Osteoblast (primary cell): Measurements from ENCODE around the gene CELA3B. TPM values are rescaled to one million over a fixed set of nuclear protein-coding genes. Genes with fewer than 3 reads are reported as not detected.
"Not testable (repeated sequence)": the region's sequence is repeated elsewhere in the genome, so short reads cannot be mapped to it uniquely, and the experiment has no call there.

ENCODE experiments used
- DNase-seq: peaks from one replicate; pipeline ENCODE4 v3.0.0; 2011; ENCODE audit warnings: low spot score, mixed read lengths; ENCODE audit not compliant: insufficient read length; ENCODE audit errors: missing footprints
- H2AFZ ChIP-seq: 2 replicates; pipeline ENCODE4 v1.6.0; 2011; ENCODE audit warnings: mild to moderate bottlenecking, low read length
- H3K27ac ChIP-seq: 2 replicates; pipeline ENCODE4 v1.5.1; 2011; ENCODE audit warnings: mild to moderate bottlenecking, low read depth, low read length, moderate library complexity
- H3K27me3 ChIP-seq: 2 replicates; pipeline ENCODE4 v1.6.0; 2012; ENCODE audit warnings: mild to moderate bottlenecking, control low read depth, inconsistent platforms, low read length, moderate library complexity; ENCODE audit not compliant: insufficient read depth
- H3K36me3 ChIP-seq: 2 replicates; pipeline ENCODE4 v1.5.1; 2011; ENCODE audit warnings: mild to moderate bottlenecking, low read length, control low read depth, moderate library complexity; ENCODE audit not compliant: insufficient read depth
- H3K4me1 ChIP-seq: 2 replicates; pipeline ENCODE4 v1.5.1; 2011; ENCODE audit warnings: mild to moderate bottlenecking, low read length, control low read depth, moderate library complexity; ENCODE audit not compliant: insufficient read depth
- H3K4me2 ChIP-seq: 2 replicates; pipeline ENCODE4 v1.6.0; 2011; ENCODE audit warnings: mild to moderate bottlenecking, low read length; ENCODE audit not compliant: insufficient read depth
- H3K4me3 ChIP-seq: fragments of 200-600 bp; sonication (generic); 3 replicates; pipeline ENCODE4 v1.5.1; 2012; ENCODE audit warnings: mild to moderate bottlenecking, low read length, inconsistent platforms; ENCODE audit not compliant: insufficient read depth
- H3K79me2 ChIP-seq: 2 replicates; pipeline ENCODE4 v1.6.0; 2012; ENCODE audit warnings: mild to moderate bottlenecking, low read length, control low read depth, inconsistent platforms; ENCODE audit not compliant: insufficient read depth
- H3K9me3 ChIP-seq: 2 replicates; pipeline ENCODE4 v1.5.1; 2011; ENCODE audit warnings: low read depth, low read length, control low read depth
- H4K20me1 ChIP-seq: 2 replicates; pipeline ENCODE4 v1.6.0; 2012; ENCODE audit warnings: mild to moderate bottlenecking, low read length, control low read depth; ENCODE audit not compliant: insufficient read depth
- total RNA-seq: library from RNA; depleted of rRNA; stranded (reverse); fragments of >200 nt; gene quantifications from 2 replicates; pipeline ENCODE4 v1.2.3, GENCODE V29; 2012
- TF ChIP-seq, protein P1 (sequence below): IDR thresholded peaks from 2 replicates; pipeline ENCODE4 v1.5.1; 2011; ENCODE audit warnings: mild to moderate bottlenecking, low read depth, low read length, moderate library complexity; ENCODE audit errors: extremely low read depth

The CELA3B gene
- total RNA-seq, 1 donor: not detected

DNA sequence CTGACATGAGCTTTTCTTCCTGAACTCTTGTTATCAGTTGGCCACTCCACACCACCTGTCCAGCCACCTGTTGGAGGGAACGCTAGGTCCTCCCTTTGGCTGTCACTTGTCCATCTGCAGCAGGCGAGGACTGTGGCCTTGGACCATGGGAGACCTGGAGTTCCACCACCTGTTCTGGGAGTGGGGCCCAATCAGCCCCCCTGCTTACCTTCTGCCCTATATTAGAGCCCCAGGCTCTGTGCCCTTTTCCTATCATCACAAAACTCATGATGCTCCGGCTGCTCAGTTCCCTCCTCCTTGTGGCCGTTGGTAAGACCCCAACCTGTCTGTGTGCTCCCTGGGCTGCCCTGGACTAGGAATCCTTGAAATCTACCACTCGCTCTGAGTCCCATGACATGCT, 24.6 kb downstream of the CELA3B start, which contains the start of gene CELA3A:
TSS of gene CELA3A (plus strand) at position 249 of the 400 bp plus-strand sequence. CDS start at position 267, 18 bp downstream.
- H3K27ac ChIP-seq: no peak within 1 kb of the TSS
- no peaks in the 10 kb centered on the region for H3K27me3 ChIP-seq
- no peak within 1 kb of the TSS for H2AFZ ChIP-seq
- no peaks in the 10 kb centered on the region for H3K4me1 ChIP-seq
- no peaks in the 10 kb centered on the region for H3K9me3 ChIP-seq
- no peaks in the 10 kb centered on the region for H3K79me2 ChIP-seq
- TF ChIP-seq, protein P1, sequence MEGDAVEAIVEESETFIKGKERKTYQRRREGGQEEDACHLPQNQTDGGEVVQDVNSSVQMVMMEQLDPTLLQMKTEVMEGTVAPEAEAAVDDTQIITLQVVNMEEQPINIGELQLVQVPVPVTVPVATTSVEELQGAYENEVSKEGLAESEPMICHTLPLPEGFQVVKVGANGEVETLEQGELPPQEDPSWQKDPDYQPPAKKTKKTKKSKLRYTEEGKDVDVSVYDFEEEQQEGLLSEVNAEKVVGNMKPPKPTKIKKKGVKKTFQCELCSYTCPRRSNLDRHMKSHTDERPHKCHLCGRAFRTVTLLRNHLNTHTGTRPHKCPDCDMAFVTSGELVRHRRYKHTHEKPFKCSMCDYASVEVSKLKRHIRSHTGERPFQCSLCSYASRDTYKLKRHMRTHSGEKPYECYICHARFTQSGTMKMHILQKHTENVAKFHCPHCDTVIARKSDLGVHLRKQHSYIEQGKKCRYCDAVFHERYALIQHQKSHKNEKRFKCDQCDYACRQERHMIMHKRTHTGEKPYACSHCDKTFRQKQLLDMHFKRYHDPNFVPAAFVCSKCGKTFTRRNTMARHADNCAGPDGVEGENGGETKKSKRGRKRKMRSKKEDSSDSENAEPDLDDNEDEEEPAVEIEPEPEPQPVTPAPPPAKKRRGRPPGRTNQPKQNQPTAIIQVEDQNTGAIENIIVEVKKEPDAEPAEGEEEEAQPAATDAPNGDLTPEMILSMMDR: no peak
- no peaks in the 10 kb centered on the region for H3K36me3 ChIP-seq
- H3K4me3 ChIP-seq: no peak within 1 kb of the TSS
- H3K4me2 ChIP-seq: no peak within 1 kb of the TSS
- no peaks in the 10 kb centered on the region for H4K20me1 ChIP-seq
- no peak for DNase-seq

DNA sequence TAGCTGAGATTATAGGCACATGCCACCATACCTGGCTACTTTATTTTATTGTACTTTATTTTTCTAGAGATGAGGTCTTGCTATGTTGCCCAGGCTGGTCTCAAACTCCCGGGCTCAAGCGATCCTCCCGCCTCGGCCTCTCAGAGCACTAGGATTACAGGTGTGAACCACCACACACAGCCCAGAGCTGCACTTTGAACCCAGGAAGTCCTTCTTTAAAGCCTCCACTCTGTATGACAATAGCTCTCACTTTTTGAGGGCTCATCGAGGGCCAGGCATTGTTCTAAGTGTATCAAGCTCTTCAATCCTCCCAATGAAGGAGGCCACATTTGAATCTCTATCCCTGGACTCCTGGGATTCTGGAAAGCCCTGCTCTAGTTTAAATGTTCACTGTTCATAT, 25.6 kb downstream of the CELA3B start:
- not testable (repeated sequence) for DNase-seq, H3K4me2 ChIP-seq, H3K27ac ChIP-seq, H3K9me3 ChIP-seq, H4K20me1 ChIP-seq, H3K4me3 ChIP-seq, H3K36me3 ChIP-seq, H3K27me3 ChIP-seq, H3K79me2 ChIP-seq, H3K4me1 ChIP-seq, H2AFZ ChIP-seq

DNA sequence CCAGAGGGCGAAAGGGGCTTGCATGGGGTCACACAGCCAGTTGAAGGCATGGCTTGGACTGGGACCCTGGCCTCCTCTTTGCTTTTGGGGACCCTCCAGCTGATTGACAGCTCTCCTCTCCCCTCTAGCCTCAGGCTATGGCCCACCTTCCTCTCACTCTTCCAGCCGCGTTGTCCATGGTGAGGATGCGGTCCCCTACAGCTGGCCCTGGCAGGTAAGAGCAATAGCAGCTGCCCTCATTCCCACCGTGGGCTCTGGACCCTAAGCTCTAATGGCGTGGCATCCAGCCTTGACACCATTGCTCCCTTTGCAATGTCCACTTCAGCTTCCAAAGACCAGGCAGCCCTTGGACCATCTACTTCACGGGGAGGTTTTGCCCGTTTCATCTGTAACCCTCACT, 26.1 kb downstream of the CELA3B start:
- not testable (repeated sequence) for DNase-seq, H3K4me1 ChIP-seq, H3K27ac ChIP-seq, H3K9me3 ChIP-seq, H2AFZ ChIP-seq, H3K4me3 ChIP-seq, H4K20me1 ChIP-seq, H3K4me2 ChIP-seq, H3K79me2 ChIP-seq, H3K36me3 ChIP-seq, H3K27me3 ChIP-seq

DNA sequence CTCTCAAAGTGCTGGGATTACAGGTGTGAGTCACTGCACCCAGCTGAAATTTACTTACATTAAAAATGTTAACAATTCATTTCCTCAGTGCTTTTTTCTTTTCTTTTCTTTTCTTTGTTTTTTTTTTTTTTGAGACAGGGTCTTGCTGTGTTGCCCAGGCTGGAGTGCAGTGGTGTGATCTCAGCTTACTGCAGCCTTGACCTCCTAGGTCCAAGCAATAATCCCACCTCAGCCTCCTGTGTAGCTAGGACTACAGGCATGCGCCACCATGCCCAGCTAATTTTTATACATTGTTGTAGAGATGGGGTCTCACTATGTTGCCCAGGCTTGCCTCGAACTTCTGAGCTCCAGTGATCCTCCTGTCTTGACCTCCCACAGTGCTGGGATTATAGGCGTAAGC, 27.1 kb downstream of the CELA3B start:
- H3K9me3 ChIP-seq, H3K27me3 ChIP-seq, H3K4me3 ChIP-seq, H3K4me1 ChIP-seq, H3K27ac ChIP-seq, H2AFZ ChIP-seq, H3K4me2 ChIP-seq, H4K20me1 ChIP-seq, H3K36me3 ChIP-seq, DNase-seq, H3K79me2 ChIP-seq: not testable (repeated sequence)

DNA sequence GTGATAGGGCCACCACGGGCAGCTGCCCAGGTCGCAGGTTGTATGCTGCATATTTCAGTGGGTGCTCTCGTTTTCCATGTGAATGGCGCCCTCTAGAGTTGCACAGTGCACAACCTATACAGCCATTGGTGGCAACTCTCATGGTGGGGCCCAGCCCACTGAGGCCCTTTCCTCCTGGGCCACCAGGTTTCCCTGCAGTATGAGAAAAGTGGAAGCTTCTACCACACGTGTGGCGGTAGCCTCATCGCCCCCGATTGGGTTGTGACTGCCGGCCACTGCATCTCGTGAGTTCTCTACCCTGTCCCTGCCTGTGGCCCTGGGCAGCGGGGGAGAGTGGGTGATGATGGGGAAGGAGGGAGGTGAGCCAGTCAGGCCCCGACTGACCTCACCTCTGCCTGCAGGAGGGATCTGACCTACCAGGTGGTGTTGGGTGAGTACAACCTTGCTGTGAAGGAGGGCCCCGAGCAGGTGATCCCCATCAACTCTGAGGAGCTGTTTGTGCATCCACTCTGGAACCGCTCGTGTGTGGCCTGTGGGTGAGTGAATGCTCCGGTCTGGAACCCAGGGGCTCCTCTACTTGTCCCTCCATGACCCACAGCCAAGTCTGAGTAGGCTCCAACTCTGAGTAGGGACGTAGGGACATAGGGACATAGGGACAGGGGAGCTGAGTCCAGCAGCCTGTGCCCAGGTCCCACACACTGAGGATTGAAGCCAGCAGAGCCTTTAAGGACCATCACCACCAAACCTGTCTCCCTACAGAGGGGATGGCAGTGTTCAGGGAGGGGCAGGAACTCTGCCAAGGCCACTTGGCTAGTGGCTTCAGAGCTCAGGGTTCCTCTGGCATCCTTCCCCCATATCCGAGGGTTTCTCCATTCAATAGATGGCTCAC, 28.7 kb downstream of the CELA3B start:
- H3K36me3 ChIP-seq, DNase-seq: not testable (repeated sequence)
- TF ChIP-seq, protein P1: peak; percentile 40

DNA sequence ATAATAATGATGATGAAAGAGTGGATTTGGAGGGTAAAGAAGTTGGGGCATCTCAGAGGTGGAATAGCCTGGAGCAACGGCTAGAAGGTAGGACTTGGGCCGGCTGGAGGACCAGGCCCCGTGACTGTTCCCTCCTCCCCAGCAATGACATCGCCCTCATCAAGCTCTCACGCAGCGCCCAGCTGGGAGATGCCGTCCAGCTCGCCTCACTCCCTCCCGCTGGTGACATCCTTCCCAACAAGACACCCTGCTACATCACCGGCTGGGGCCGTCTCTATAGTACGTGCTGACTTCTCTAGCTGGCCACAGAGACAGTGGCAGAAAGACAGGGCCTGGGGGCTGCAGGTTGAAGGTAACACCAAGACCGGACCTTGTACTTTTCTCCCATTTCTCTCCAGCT, 29.9 kb downstream of the CELA3B start:
- H3K4me3 ChIP-seq, H3K4me1 ChIP-seq, H4K20me1 ChIP-seq: not testable (repeated sequence)

More for the DNA sequence above, 28.7 kb downstream of the CELA3B start:
- not testable (repeated sequence) for H2AFZ ChIP-seq, H3K27me3 ChIP-seq, H3K27ac ChIP-seq, H3K4me2 ChIP-seq, H3K4me1 ChIP-seq, H3K9me3 ChIP-seq, H3K79me2 ChIP-seq, H3K4me3 ChIP-seq, H4K20me1 ChIP-seq

DNA sequence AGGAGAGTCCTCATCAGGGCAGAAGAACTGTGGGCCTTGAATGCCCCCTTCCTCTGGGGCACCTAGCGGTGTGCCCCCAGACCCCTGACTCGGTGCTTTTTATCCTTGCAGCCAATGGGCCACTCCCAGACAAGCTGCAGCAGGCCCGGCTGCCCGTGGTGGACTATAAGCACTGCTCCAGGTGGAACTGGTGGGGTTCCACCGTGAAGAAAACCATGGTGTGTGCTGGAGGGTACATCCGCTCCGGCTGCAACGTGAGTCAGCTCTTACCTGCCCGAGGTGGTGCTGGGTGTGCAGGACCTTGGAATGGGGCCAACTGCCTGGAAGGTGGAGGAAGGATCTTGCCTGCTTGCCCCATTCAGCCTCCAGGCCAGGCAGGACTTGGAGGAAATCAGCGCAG, 30.4 kb downstream of the CELA3B start:
- not testable (repeated sequence) for DNase-seq, H3K9me3 ChIP-seq, H3K4me3 ChIP-seq, H3K4me1 ChIP-seq, H4K20me1 ChIP-seq, H2AFZ ChIP-seq, H3K79me2 ChIP-seq, H3K36me3 ChIP-seq, H3K27me3 ChIP-seq, H3K27ac ChIP-seq, H3K4me2 ChIP-seq

More for the DNA sequence above, 29.9 kb downstream of the CELA3B start:
- not testable (repeated sequence) for H3K27ac ChIP-seq, H2AFZ ChIP-seq, DNase-seq, H3K79me2 ChIP-seq, H3K27me3 ChIP-seq, H3K36me3 ChIP-seq, H3K9me3 ChIP-seq, H3K4me2 ChIP-seq
